HG02798 (cell line): ENCODE measurements around the gene CACNA2D3.

ENCODE experiments used
- ATAC-seq: cut with Tn5 transposase; IDR thresholded peaks from one replicate; pipeline ENCODE4 v1.9.1; 2021; ENCODE audit warnings: mild to moderate bottlenecking; ENCODE audit not compliant: unreplicated experiment, poor library complexity

The CACNA2D3 gene

DNA sequence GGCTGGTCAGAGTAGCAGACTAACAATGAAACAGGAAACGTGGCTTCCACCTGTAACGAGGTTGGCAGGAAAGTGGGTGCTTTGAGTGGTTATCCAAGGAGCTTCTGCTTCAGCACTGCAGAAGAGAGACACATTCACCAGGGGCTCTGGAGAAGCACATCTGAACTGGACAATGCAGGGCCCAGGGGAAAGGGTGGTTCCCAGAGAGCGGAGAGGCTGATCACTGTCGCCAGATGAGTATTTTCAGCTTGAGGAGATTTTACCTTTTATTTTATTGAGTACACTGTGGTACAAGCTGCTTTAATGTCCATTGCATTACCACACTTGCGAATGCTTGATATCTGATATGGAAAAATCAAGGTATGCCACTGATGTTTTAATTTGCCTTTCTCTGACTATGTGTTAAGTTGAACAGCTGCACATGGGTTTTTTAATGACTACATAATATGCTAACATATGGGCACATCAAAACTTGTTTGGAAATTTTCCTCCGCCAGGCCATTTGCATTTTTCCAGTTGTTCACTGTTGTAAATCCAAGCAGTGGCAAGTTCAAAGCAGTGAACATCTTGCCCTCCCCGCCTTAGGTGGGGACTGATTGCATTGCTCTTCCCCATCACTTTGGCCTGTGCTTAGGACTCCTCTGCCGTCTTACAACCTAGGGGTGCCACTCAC lies 753.4 kb downstream of the CACNA2D3 start:
- ATAC-seq, result no peak

DNA sequence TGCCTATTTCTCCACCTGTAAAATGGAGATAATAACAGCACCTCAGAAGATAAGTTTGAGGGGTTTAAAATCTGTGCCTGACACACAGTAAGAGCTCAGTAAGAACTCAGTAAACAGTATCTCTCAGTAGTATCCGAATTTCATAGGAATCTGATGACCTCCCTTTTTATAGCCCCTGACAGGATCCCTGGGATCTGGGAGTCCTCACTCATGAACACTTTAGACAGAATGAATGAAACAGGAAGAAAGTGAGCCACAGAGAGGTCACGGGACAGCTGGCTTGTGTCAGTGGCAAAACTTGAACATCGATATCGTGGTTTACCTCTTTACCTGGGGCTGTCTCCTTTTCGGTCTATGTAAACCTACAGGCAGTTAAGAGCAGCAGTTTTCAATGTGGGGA lies 754.3 kb downstream of the CACNA2D3 start:
- no peak for ATAC-seq

DNA sequence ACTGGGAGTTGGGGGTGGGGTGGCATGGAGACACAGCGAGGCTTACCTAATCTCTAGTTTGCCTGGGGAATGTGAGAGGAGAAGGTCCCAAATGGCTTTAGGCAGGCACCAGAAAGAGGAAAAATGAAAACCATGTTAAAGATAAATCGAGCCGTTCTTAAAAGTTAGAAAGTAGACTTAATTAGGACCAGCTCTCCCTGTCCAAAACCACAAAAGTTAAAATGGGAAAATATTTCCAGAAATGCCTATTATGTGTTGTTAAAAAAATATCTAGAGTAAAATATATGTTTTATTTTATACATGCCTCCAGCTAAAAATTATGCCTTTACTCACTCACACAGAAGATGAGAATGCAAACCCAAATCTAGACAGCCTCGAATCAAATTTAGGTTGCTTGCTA lies 755.4 kb downstream of the CACNA2D3 start:
- no peak for ATAC-seq

DNA sequence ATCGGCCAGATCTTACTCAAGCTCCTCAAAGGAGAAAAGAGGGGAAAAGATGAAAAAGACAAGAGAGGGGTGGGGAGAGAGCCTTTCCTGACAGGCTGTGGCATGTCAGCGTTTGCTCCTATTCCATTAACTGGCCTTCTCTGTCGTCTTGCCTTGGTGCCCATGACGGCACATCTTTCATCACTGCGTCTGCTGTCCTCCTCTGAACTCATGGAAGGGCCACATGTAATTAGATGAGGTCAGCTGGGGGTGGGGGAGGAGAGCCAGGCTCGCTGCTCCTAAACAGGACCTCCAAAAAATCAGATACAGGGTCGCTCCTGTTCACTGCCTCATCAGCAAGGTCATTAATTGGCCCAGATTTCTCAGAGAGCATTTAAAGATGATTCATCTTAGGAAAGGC lies 755.8 kb downstream of the CACNA2D3 start:
- ATAC-seq, result no peak

DNA sequence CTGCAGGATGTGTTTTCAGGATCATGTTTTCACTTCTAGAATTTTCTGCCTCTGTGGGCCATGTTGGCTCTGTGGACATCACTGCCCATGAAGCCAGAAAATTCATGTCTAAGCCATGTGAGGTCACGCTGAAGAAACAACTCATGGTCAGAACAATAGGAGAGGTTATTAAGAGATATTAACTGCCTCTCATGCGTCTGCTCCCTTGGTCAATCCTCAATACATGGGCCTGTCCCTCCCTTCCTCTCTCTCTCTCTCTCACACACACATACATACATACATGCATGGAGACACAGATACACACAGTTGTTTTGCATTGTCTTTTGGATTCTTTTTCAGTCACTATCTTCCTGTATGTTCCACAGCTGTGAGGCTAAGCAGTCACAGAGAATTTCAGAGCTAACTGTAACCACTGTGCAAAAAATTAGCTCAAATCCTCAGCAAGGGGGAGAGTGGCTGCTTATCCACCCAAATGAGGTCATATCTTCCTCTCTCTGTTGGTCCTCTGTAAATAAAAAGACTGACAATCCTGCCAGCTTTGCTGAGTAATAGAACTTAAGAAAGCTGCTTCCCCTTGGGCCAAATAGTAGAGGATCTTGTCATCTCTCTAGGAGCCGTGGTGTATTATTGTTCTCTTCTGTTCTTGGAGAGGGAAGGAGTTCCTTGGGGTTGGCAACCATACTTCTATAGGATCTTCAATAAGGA lies 759.9 kb downstream of the CACNA2D3 start:
- no peak for ATAC-seq

DNA sequence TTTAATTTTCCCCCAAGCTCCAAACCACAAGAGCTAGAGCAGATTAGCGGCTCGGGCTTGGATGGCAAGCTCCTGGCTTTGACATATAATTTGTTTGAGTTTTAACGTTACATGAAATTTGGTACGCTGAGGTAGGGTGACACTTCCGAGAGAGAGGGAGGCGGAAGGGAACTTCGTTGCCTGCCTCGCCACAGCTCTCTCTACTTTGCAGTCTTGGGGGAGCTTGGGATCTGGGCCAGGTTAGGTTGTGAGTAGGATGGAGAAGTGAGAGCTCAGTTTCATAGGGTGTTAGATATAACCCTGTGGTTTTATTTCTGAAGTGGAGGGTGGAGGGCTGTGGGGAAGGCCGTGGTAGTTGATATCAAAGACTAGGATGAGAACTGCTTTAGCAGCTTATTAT lies 765.8 kb downstream of the CACNA2D3 start:
- no peak for ATAC-seq

DNA sequence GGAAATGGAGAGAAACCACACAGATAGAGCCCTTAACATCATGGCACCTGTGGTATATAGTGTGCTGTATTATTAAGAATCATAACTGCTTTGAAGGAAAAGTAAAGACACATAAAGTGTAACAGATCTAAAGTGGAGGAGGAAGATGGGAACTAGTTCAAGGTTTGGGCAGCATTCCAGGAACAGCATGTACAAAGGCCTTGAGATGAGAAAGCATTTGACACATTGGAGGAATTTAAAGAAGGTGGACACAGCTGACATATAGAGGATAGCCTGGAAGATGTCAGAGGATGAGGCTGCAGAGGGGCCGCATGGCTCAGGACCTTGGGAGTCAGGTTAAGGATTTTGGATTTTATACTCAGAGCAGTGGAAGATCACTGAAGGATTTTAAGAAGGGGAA lies 766.5 kb downstream of the CACNA2D3 start:
- ATAC-seq, result no peak

DNA sequence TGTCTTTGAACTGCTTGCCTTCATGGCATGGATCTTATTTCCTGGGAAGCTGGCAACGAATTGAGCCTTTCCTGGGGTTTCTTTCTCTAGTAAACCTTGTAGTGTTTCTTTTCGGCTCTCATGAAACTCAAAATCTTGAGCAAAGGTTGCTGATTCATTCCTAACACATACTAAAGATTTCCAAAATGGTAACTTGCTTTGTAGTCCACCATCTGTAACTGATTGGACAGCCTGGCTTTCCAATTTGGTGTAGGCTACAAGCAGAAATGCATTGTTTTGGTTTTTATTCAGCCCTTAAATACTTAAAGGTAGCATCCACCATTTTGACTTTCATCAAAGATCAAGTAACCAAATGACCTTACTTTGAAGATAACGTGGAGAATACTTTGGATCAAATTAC lies 767.4 kb downstream of the CACNA2D3 start:
- no peak for ATAC-seq

DNA sequence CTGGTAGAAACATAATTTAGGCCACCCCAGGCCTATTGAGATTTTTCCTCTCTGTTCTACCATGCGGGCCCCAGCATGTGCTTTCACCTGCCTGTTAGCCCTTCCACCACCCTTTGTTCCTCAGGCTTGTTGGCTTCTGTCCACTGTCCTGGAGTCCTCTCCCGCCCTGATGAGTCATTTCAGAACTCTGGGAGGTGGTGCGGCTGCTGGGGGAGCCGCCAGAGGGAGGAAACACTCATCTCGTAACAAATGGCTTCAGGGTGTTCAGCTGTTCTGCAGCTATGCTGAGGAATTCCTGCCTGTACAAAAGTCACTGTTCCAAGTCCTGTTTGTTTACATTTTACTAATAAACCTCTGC lies 769.2 kb downstream of the CACNA2D3 start:
- no peak for ATAC-seq

DNA sequence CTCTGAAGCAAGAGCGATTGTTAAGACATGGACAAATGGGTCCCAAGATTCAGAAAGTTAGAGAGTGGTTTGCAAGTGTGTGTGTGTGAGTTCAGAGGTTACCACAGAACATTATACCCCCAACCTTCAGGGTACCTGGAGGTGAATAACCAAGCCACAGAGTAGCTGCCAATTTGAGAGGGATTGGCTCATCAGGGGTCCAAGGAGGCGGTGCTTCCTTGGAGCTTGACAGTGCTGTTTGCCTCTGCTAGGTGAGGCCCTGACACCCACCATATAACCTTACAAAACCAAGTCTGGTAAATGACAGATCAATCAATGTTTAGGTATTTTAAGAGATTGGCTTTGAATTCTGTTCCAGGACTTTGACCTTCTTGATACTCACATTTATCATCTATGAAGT lies 769.8 kb downstream of the CACNA2D3 start:
- no peak for ATAC-seq

DNA sequence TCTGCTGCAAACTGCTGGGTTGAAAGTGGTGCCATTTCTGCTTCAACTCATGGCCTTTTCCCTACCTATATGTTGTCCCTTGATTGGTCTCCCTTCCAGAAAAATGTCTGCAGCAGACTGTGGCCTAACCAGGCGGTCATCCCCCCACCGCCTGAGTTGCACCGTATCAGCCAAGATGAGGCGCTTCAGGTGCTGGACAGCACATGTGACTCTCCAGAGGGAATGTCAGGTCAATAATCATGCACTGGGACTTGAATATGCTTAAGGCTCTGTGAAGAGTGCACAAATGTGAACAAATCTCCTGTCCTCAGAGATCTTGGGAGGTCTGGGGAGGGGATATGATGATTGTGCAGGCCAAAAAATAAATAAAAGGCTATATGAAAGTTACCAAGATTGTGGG lies 773.3 kb downstream of the CACNA2D3 start:
- no peak for ATAC-seq

DNA sequence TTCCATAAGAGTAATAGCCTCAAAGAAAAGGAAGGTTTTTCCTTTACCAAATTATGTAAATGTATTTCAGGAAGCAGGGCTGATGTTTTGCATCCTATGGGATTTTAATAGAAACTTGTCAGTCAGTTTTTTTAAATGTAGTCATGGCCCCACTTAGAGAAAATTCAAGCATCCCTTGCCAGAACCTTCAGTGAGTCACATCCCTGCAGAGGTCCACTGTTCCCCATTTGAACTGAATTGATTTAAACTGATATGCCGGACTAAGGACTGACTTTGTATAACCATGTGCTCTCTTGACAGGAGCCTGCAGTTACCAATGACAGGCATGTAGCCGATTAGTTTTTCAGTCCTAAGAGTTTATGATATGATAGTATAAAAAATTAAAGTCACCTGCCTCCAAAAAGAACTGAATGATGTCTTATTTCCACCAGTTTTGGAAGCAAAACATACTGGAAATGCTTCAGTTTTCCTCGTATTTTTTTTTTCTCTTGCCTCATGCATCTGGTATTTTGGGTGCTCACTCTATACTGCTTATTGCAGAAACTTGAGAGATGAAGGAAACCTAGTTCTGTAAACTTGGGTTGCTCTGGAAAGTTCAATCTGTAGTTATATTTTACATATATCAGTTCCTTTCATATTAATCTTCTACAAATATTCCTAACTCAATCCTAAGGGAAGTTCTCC lies 774.8 kb downstream of the CACNA2D3 start:
- ATAC-seq, result no peak

DNA sequence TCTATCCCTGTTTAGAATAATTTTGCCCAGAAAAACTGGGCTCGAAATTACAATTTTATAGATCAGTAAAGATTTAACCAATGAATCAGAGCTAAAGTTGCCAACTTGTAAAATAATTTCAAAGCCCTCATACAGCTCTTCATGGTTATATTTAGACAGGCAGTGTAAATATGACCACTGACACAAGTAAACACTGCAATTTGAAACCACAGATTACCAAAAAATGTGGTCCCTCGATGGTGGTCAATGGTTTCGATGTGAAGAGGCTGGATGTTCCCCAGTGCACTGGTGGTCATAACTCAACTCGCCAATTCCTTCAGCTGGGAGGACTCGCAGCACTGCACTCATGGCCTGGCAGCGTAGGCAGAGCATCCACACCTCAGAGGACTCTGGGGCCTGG lies 776.9 kb downstream of the CACNA2D3 start:
- no peak for ATAC-seq

DNA sequence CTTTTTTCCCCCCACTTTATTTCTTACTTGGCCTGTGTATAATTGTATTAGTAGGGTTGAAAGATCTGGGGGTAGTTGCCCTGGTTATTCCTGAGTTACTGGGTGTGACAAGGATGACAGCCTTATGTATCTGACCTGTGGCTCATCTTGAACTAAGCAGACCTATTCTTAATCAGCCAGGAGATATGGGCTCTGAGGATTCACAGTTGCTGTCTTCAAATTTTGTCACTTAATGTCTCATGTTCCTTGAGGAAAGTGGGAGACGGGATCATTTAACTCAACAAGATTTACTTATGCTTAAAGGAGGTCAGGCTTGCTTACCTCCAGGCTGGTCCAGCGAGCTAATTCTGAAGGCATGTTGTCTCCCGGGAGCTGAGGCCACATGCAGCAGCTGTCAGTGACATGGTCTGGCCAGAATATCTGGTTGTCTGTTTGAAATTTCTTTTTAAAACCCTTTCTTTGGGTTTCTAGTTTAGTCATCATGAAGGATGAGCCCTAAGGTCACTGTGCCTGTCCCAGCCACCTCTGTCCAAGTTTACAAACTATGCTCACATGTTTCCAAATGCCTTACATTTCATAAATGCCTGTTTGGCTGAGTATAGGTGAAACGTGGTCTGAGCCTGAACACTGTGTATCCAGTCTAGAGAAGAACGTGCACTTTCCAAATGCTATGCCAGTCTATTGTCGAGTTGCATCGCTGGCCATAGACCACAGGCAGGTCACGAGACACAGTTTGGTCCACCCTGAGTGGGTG lies 778.7 kb downstream of the CACNA2D3 start:
- no peak for ATAC-seq

DNA sequence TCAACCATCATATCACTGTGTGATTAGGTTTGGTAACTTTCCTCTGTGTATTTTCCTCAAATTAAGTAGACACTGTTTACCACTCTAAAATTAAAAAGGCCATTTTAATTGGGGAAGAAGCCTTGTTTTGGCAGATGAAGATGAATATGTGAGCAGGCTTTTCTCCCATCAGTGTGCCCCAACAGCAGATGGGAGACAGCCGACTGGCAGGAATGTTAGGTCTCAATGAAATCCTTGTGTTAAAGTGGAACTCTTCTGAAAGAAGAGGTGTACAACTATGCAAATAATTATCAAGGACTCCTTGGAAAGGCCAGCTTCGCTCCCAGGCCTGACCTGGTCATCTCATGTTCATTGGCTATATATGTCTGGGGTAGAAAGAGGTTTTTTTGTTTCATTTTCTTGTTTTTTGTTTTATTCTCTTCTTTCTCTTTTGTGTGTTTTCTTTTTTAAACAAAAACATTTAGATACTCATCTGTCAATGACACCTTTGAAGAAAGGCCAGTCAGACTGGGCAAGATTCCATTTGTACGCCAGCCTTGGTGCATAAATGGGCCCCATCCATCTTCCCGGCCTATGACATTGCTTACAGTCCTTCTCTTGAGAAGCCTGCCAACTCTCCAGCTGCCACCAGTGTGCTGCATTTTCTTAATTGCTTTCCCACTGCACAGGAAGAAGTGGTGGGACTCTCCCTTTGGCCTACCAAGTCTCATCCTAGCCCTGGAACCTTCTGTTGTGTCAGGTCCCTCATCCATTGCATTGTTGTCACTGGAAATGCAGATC lies 779.7 kb downstream of the CACNA2D3 start:
- no peak for ATAC-seq

DNA sequence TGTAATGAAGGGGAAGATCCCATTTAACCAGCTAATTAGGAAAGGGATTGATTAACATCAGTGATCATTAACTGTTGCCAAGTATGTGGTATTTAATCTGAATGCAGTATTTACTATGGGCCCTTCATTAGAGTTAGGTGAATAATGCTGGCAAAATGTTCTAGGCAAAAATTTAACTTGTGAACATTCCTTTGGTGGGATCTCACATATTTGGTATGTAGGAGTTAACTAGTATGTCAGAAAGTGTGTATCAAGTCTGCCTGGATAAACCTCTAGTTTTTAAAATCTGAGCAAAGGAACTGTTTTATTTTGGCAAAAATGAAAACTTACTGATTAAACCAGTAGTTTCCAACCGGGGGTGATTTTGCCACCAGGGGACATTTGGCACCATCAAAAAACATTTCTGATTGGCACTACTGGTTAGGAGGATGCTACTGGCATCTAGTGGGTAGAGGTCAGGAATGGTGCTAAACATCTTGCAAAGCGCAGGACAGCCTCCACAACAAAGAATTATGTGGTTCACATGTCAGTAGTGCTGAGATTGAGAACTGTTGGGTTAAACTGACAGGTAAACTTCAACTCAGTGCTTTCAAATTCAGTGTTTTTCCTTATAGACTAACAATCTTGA lies 783.0 kb downstream of the CACNA2D3 start:
- no peak for ATAC-seq

DNA sequence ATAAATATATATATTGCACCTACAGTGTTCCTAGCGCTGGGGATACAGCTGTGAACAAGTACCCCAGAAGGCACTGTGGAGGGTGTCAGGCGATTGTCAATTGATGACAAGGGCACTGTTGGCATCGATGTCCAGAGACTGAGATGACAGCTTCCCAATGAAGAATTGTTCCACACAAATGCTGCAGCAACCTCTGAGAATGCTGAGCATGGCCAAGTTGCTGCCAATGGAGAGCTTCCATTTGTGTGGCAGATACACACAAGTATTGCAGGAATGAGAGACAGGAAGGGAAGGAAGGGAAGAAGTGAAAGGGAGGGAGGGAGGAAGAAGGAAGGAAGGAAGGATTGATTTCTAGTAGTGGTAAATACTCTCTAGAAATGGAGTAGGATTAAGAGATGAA lies 783.6 kb downstream of the CACNA2D3 start:
- ATAC-seq, result no peak

DNA sequence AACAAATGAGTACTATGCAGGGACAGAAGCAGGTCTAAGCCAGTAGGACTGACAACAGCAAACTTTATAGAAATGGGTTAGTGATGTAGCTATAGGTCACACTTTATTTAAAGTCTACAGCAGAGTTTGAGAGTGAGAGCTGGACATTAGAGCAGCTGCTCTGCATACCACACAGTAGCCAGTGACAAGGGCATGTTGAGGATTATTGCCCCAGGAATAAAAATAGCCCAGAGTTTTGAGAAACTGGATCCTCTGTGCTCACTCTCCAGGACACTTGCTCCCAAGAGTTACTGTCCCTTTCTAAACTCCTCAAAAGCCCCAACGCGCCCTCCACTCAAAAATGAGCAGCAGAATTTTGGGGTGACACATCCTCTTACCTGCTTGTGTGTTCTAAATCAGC lies 784.4 kb downstream of the CACNA2D3 start:
- no peak for ATAC-seq

DNA sequence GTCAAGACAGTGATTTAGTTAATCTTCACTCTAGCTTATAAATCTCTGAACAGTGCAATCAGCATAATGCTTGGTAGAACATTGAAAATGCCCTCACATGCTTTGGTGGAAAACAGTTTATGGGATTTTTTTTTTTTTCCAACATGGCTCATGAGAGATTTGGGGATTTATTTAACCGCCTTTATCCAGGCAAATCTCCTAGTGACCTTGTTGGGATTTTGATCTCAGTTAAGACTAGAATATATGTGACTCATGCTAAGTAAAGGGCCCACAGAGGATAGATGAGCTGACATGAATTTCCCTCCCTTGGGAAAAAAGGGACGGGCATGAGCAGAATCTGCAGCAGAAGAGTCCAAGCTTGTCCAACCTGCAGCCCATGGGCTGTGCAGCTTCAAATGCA lies 786.8 kb downstream of the CACNA2D3 start:
- ATAC-seq, result no peak

DNA sequence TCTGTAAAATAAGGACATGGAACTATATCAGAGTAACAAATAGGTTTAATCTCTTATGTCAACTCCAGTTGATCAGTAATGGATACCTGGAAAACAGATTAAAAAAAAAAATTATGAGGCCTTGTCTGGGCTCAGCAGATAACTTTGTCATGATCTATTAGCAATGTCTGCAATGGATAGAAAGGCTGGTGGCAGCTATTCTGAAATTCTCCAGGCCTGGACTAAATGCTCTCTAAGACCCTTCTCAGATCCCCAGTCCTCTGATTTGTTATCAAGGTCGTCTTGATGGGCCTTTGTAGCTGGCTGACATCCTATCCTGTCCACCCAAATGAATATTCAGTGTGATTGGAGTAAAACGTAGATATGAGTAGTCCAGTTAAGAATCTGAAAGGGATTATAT lies 791.8 kb downstream of the CACNA2D3 start:
- no peak for ATAC-seq
